Ishikawa (cell line): ENCODE measurements around the gene RLN2.
A peak's percentile ranks its signal among the peaks of the same experiment; 100 is the strongest.

Experiments
- CEBPB ChIP-seq: IDR thresholded peaks from 2 replicates; pipeline ENCODE4 v1.6.1; 2012
- CREB1 ChIP-seq: IDR thresholded peaks from 2 replicates; pipeline ENCODE4 v1.6.1; 2012; ENCODE audit warnings: low read depth
- EGR1 ChIP-seq: IDR thresholded peaks from 2 replicates; pipeline ENCODE4 v1.6.1; 2012
- EP300 ChIP-seq: IDR thresholded peaks from 2 replicates; pipeline ENCODE4 v1.6.1; 2012; ENCODE audit warnings: borderline replicate concordance
- FOXM1 ChIP-seq: IDR thresholded peaks from 2 replicates; pipeline ENCODE4 v1.6.1; 2012; ENCODE audit warnings: low read depth, borderline replicate concordance
- NFIC ChIP-seq: IDR thresholded peaks from 2 replicates; pipeline ENCODE4 v1.6.1; 2012
- RAD21 ChIP-seq: IDR thresholded peaks from 2 replicates; pipeline ENCODE4 v1.6.1; 2012; ENCODE audit warnings: low read depth
- TAF1 ChIP-seq: IDR thresholded peaks from 2 replicates; pipeline ENCODE4 v1.6.1; 2012; ENCODE audit warnings: low read depth, mild to moderate bottlenecking
- TCF12 ChIP-seq: IDR thresholded peaks from 2 replicates; pipeline ENCODE4 v1.6.1; 2012; ENCODE audit warnings: low read depth
- TEAD4 ChIP-seq: IDR thresholded peaks from 2 replicates; pipeline ENCODE4 v1.6.1; 2012
- USF1 ChIP-seq: IDR thresholded peaks from 2 replicates; pipeline ENCODE4 v1.6.1; 2012
- YY1 ChIP-seq: IDR thresholded peaks from 2 replicates; pipeline ENCODE4 v1.6.1; 2012; ENCODE audit warnings: low read depth
- ZBTB7A ChIP-seq: IDR thresholded peaks from 2 replicates; pipeline ENCODE4 v1.6.1; 2012; ENCODE audit warnings: low read depth
- TF ChIP-seq, protein P1 (sequence below): IDR thresholded peaks from 2 replicates; pipeline ENCODE4 v1.6.1; 2012; ENCODE audit warnings: low read depth, mild to moderate bottlenecking
- TF ChIP-seq, protein P2 (sequence below): IDR thresholded peaks from 2 replicates; pipeline ENCODE4 v1.6.1; 2012

Gene RLN2

GRCh38 chr9:5278486-5278885, 26.0 kb downstream of the RLN2 start:
- TF ChIP-seq USF1 = no peak
- no peak for TF ChIP-seq FOXM1
- no peak for TF ChIP-seq TAF1
- no peak for TF ChIP-seq ZBTB7A
- TF ChIP-seq TCF12 = no peak
- no peak for TF ChIP-seq TEAD4
- no peak for TF ChIP-seq CEBPB
- TF ChIP-seq CREB1 = no peak
- TF ChIP-seq, protein P1, sequence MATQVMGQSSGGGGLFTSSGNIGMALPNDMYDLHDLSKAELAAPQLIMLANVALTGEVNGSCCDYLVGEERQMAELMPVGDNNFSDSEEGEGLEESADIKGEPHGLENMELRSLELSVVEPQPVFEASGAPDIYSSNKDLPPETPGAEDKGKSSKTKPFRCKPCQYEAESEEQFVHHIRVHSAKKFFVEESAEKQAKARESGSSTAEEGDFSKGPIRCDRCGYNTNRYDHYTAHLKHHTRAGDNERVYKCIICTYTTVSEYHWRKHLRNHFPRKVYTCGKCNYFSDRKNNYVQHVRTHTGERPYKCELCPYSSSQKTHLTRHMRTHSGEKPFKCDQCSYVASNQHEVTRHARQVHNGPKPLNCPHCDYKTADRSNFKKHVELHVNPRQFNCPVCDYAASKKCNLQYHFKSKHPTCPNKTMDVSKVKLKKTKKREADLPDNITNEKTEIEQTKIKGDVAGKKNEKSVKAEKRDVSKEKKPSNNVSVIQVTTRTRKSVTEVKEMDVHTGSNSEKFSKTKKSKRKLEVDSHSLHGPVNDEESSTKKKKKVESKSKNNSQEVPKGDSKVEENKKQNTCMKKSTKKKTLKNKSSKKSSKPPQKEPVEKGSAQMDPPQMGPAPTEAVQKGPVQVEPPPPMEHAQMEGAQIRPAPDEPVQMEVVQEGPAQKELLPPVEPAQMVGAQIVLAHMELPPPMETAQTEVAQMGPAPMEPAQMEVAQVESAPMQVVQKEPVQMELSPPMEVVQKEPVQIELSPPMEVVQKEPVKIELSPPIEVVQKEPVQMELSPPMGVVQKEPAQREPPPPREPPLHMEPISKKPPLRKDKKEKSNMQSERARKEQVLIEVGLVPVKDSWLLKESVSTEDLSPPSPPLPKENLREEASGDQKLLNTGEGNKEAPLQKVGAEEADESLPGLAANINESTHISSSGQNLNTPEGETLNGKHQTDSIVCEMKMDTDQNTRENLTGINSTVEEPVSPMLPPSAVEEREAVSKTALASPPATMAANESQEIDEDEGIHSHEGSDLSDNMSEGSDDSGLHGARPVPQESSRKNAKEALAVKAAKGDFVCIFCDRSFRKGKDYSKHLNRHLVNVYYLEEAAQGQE = no peak
- TF ChIP-seq, protein P2, sequence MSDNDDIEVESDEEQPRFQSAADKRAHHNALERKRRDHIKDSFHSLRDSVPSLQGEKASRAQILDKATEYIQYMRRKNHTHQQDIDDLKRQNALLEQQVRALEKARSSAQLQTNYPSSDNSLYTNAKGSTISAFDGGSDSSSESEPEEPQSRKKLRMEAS = no peak

- no peak for TF ChIP-seq CEBPB
- TF ChIP-seq FOXM1 = no peak
- no peak for TF ChIP-seq EP300
- TF ChIP-seq, protein P2 = no peak
- TF ChIP-seq, protein P1 = no peak
- TF ChIP-seq TEAD4 = no peak
- no peak for TF ChIP-seq EGR1
- TF ChIP-seq NFIC = no peak
- no peak for TF ChIP-seq YY1
- TF ChIP-seq TCF12 = no peak
- no peak for TF ChIP-seq TAF1
- no peak for TF ChIP-seq ZBTB7A
- no peak for TF ChIP-seq RAD21
- no peak for TF ChIP-seq CREB1
Observed at GRCh38 chr9:5274770-5275169, 29.7 kb downstream of the RLN2 start.

DNA sequence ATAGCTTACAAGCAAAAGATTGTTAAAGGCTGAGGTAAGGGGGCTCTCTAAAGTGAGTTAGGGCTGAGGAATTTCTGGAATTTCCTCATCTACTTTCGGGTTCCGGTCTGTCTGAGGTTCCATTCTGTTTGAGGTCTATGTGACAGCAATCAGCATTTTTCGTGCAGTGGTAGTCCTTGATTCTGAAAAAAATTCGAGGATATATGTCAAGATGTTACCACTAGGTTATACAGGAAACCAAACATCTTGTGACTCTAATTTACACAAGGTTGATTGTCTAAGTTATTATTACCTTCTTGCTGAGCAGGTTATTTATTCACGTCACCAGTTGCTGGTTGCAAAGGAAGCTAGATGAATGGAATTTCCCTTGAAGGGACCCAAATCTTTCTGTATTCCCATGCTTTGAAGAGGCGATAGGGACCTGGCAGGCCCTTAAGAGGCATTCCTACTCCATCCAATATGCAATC, 35.2 kb downstream of the RLN2 start:
- TF ChIP-seq RAD21 (no peak), EP300 (no peak), USF1 (no peak), YY1 (no peak), TEAD4 (peak; percentile 89)

DNA sequence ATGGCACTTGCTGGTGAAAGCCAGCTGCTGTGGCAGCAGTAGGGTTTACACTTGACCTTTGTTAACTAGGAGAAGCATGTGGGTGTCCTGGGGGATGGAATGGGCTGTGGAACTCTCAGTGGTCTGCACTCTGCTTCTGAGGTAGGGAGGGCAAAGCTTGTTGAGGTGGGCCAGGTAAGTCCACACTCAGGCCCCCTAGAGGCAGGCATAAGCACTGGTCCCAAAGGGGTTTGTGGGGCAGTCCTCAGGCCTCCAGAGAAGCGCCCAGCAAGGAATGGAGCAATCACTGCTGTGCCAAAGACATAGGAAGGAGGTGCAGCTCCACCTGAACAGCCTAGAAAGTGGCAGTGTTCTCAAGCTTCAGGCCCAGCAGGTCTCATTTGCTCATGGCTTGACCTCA, 38.6 kb downstream of the RLN2 start:
- TF ChIP-seq TCF12 = no peak
- no peak for TF ChIP-seq CREB1
- TF ChIP-seq ZBTB7A = no peak
- TF ChIP-seq TEAD4 = no peak
- TF ChIP-seq, protein P1 = no peak
- TF ChIP-seq USF1 = no peak
- no peak for TF ChIP-seq EGR1
- TF ChIP-seq FOXM1 = no peak
- TF ChIP-seq, protein P2 = no peak
- no peak for TF ChIP-seq YY1
- no peak for TF ChIP-seq RAD21
- no peak for TF ChIP-seq EP300
- no peak for TF ChIP-seq NFIC
- TF ChIP-seq TAF1 = no peak
- TF ChIP-seq CEBPB = no peak

GRCh38 chr9:5264219-5264595, 40.3 kb downstream of the RLN2 start:
- TF ChIP-seq EGR1 = no peak
